ENCODE measurements around the gene IQSEC2.

Gene IQSEC2

GRCh38 chrX:53266914-53267313, 14.5 kb downstream of the IQSEC2 start:
- DNase-seq, result no peak

GRCh38 chrX:53265771-53266574, 15.4 kb downstream of the IQSEC2 start:
- DNase-seq, result no peak

- DNase-seq, result no peak
Measured at GRCh38 chrX:53263597-53264094, 17.7 kb downstream of the IQSEC2 start.

- DNase-seq, result no peak
Measured at GRCh38 chrX:53262918-53263394, 18.4 kb downstream of the IQSEC2 start.

- DNase-seq, result no peak
Measured at GRCh38 chrX:53262189-53262917, 19.0 kb downstream of the IQSEC2 start.

- DNase-seq, result no peak
Measured at GRCh38 chrX:53261355-53261972, 19.9 kb downstream of the IQSEC2 start.

- no peak for DNase-seq
Measured at GRCh38 chrX:53260836-53261235, 20.5 kb downstream of the IQSEC2 start.

GRCh38 chrX:53257670-53258423, 23.5 kb downstream of the IQSEC2 start:
- no peak for DNase-seq

- DNase-seq, result no peak
Measured at GRCh38 chrX:53257166-53257565, 24.2 kb downstream of the IQSEC2 start.

GRCh38 chrX:53256446-53257041, 24.8 kb downstream of the IQSEC2 start:
- no peak for DNase-seq

- no peak for DNase-seq
Measured at GRCh38 chrX:53255738-53256191, 25.6 kb downstream of the IQSEC2 start.

GRCh38 chrX:53254570-53255461, 26.6 kb downstream of the IQSEC2 start:
- DNase-seq, result no peak

- no peak for DNase-seq
Measured at GRCh38 chrX:53253293-53254020, 27.9 kb downstream of the IQSEC2 start.

GRCh38 chrX:53251307-53251706, 30.1 kb downstream of the IQSEC2 start:
- no peak for DNase-seq

GRCh38 chrX:53250556-53250955, 30.8 kb downstream of the IQSEC2 start:
- DNase-seq, result no peak

- DNase-seq, result no peak
Measured at GRCh38 chrX:53249408-53250042, 31.9 kb downstream of the IQSEC2 start.

GRCh38 chrX:53247928-53248327, 33.5 kb downstream of the IQSEC2 start:
- no peak for DNase-seq

- DNase-seq, result no peak
Measured at GRCh38 chrX:53246231-53246630, 35.2 kb downstream of the IQSEC2 start.

GRCh38 chrX:53244610-53245009, 36.8 kb downstream of the IQSEC2 start:
- no peak for DNase-seq

GRCh38 chrX:53242310-53242709, 39.1 kb downstream of the IQSEC2 start:
- DNase-seq, result no peak
